ENCODE data around the gene VPS16.

VPS16 gene

GRCh38 chr20:2879146-2879545 lies 38.6 kb downstream of the VPS16 start:
- no peak for DNase-seq
- no peak overlapping the region for H3K4me3 ChIP-seq
- no peak for TF ChIP-seq CTCF (IDR thresholded peaks at IDR 0.05)
- no peaks in the 10 kb centered on the region for H3K36me3 ChIP-seq
- no peaks in the 10 kb centered on the region for H3K9me3 ChIP-seq
- intact Hi-C loops (cut with DNase I; ENCODE audit: low total_unique reads), result loop anchor here (10.0 kb wide), 1 partner anchor 184 kb away; the partner anchor contains the start of gene EBF4
- H3K4me1 ChIP-seq, result peaks cover 0 to 25% (median 21%) of the 10 kb centered on the region in 4 donors
- H3K27ac ChIP-seq, result no peak overlapping the region
- no peaks in the 10 kb centered on the region for H3K27me3 ChIP-seq

- H3K4me1 ChIP-seq, result peaks cover 0 to 11% (median 8%) of the 10 kb centered on the region in 4 donors
- no peaks in the 10 kb centered on the region for H3K36me3 ChIP-seq
- no peak overlapping the region for H3K27ac ChIP-seq
- no peaks in the 10 kb centered on the region for H3K27me3 ChIP-seq
- no peaks in the 10 kb centered on the region for H3K9me3 ChIP-seq
- H3K4me3 ChIP-seq, result no peak overlapping the region
- no peak for DNase-seq
- no peak for TF ChIP-seq CTCF (IDR thresholded peaks at IDR 0.05)
- intact Hi-C loops (cut with DNase I; ENCODE audit: low total_unique reads), result no loop called here
Measured at GRCh38 chr20:2880650-2881049, 40.1 kb downstream of the VPS16 start.

GRCh38 chr20:2883726-2884637 lies 43.4 kb downstream of the VPS16 start:
- TF ChIP-seq CTCF (IDR thresholded peaks at IDR 0.05), result no peak
- Histone ChIP-seq H3K9me3 (no peaks in the 10 kb centered on the region), H3K4me3 (no peak overlapping the region), H3K27ac (no peak overlapping the region), H3K36me3 (no peaks in the 10 kb centered on the region), H3K4me1 (no peaks in the 10 kb centered on the region), H3K27me3 (no peaks in the 10 kb centered on the region)
- no peak for DNase-seq
- intact Hi-C loops (cut with DNase I; ENCODE audit: low total_unique reads), result no loop called here

- no peaks in the 10 kb centered on the region for H3K27me3 ChIP-seq
- no peak for DNase-seq
- TF ChIP-seq CTCF (IDR thresholded peaks at IDR 0.05), result no peak
Measured at GRCh38 chr20:2887715-2888114, 47.2 kb downstream of the VPS16 start.

GRCh38 chr20:2888224-2888955 lies 47.8 kb downstream of the VPS16 start:
- H3K4me1 ChIP-seq, result peaks cover 0 to 5% (median 0%) of the 10 kb centered on the region in 4 donors

More at GRCh38 chr20:2887715-2888114, 47.2 kb downstream of the VPS16 start:
- intact Hi-C loops (cut with DNase I; ENCODE audit: low total_unique reads), result no loop called here
- H3K36me3 ChIP-seq, result no peaks in the 10 kb centered on the region
- H3K27ac ChIP-seq, result no peak overlapping the region
- no peak overlapping the region for H3K4me3 ChIP-seq
- H3K4me1 ChIP-seq, result peaks cover 0 to 5% (median 0%) of the 10 kb centered on the region in 4 donors
- H3K9me3 ChIP-seq, result no peaks in the 10 kb centered on the region

More at GRCh38 chr20:2888224-2888955, 47.8 kb downstream of the VPS16 start:
- Histone ChIP-seq H3K4me3 (no peak overlapping the region), H3K27ac (no peak overlapping the region), H3K36me3 (no peaks in the 10 kb centered on the region), H3K27me3 (no peaks in the 10 kb centered on the region), H3K9me3 (no peaks in the 10 kb centered on the region)
- no peak for TF ChIP-seq CTCF (IDR thresholded peaks at IDR 0.05)
- intact Hi-C loops (cut with DNase I; ENCODE audit: low total_unique reads), result no loop called here
- no peak for DNase-seq
